ENCODE measurements around the gene IL1R2. TPM values are rescaled to one million over a fixed set of nuclear protein-coding genes. Genes with fewer than 3 reads are reported as not detected.
"Not testable (repeated sequence)": the region's sequence is repeated elsewhere in the genome, so short reads cannot be mapped to it uniquely, and the experiment has no call there.

IL1R2 gene
- total RNA-seq, 1 experiment from 2014 or later = 0.22 TPM

- TF ChIP-seq FOXP1 (CRISPR knock-in tag; IDR thresholded peaks at IDR 0.05; ENCODE audit: borderline replicate concordance) (no peak), PRDM15 (CRISPR knock-in tag; IDR thresholded peaks at IDR 0.05) (no peak)
Measured at GRCh38 chr2:102001767-102002142, 10.0 kb downstream of the IL1R2 start (continued).

GRCh38 chr2:102002228-102002627, 10.5 kb downstream of the IL1R2 start:
- H3K36me3 Mint-ChIP-seq = no peaks in the 10 kb centered on the region
- no peak overlapping the region for H3K4me3 Mint-ChIP-seq
- ChIA-PET POLR2A (no interaction called here), CTCF (no interaction called here)
- no peak for DNase-seq (ENCODE audit: low spot score)
- no peaks in the 10 kb centered on the region; the same call in 1 of the 2 replicates for H3K4me1 Mint-ChIP-seq
- ATAC-seq = no peak
- no peaks in the 10 kb centered on the region for H3K9me3 Mint-ChIP-seq
- no peak overlapping the region for H3K27ac Mint-ChIP-seq
- TF ChIP-seq FOXP4 (CRISPR knock-in tag; IDR thresholded peaks at IDR 0.05) = no peak
- no peaks in the 10 kb centered on the region; the same call in 1 of the 2 replicates for H3K27me3 Mint-ChIP-seq (ENCODE audit: low read depth)

- H3K4me3 Mint-ChIP-seq; H3K27ac Mint-ChIP-seq; POLR2A ChIA-PET; H3K4me1 Mint-ChIP-seq; DNase-seq (ENCODE audit: low spot score); CTCF ChIA-PET; ATAC-seq; H3K27me3 Mint-ChIP-seq (ENCODE audit: low read depth); H3K36me3 Mint-ChIP-seq; H3K9me3 Mint-ChIP-seq: not testable (repeated sequence)
Measured at GRCh38 chr2:102002909-102003308, 11.1 kb downstream of the IL1R2 start.

GRCh38 chr2:102003696-102004095, 11.9 kb downstream of the IL1R2 start:
- no peaks in the 10 kb centered on the region for H3K36me3 Mint-ChIP-seq
- TF ChIP-seq FOXK1 (CRISPR knock-in tag; IDR thresholded peaks at IDR 0.05) = no peak
- TF ChIP-seq FOXP4 (CRISPR knock-in tag; IDR thresholded peaks at IDR 0.05) = no peak
- no peak for TF ChIP-seq EMX1 (CRISPR knock-in tag; IDR thresholded peaks at IDR 0.05)
- no peak for TF ChIP-seq CTCF (IDR thresholded peaks at IDR 0.05)
- TF ChIP-seq TEAD1 (CRISPR knock-in tag; IDR thresholded peaks at IDR 0.05) = no peak
- no peak for TF ChIP-seq E2F4 (CRISPR knock-in tag; IDR thresholded peaks at IDR 0.05; ENCODE audit: borderline replicate concordance, low read depth)
- ATAC-seq (no peak), DNase-seq (ENCODE audit: low spot score) (no peak)
- peaks cover 4% of the 10 kb centered on the region for H3K4me1 Mint-ChIP-seq
- ChIA-PET CTCF (interaction anchor here (1.5 to 1.7 kb wide), 2 partner anchors 12 to 237 kb away, joined by 4 to 5 read pairs; partner anchors contain the start of gene IL1R2), POLR2A (no interaction called here)
- no peaks in the 10 kb centered on the region for H3K9me3 Mint-ChIP-seq
- H3K27me3 Mint-ChIP-seq (ENCODE audit: low read depth) = no peaks in the 10 kb centered on the region; the same call in 1 of the 2 replicates
- H3K4me3 Mint-ChIP-seq = no peak overlapping the region
- no peak overlapping the region for H3K27ac Mint-ChIP-seq
